HG03520 (cell line): ENCODE results near the gene SLIT3.
"Not testable (repeated sequence)": the region's sequence is repeated elsewhere in the genome, so short reads cannot be mapped to it uniquely, and the experiment has no call there.

Experiments
- ATAC-seq: cut with Tn5 transposase; IDR thresholded peaks from one replicate; pipeline ENCODE4 v1.9.1; 2021; ENCODE audit warnings: mild to moderate bottlenecking, moderate library complexity; ENCODE audit not compliant: unreplicated experiment

The SLIT3 gene

GRCh38 chr5:168637793-168638192, 663.1 kb downstream of the SLIT3 start:
- no peak for ATAC-seq

DNA sequence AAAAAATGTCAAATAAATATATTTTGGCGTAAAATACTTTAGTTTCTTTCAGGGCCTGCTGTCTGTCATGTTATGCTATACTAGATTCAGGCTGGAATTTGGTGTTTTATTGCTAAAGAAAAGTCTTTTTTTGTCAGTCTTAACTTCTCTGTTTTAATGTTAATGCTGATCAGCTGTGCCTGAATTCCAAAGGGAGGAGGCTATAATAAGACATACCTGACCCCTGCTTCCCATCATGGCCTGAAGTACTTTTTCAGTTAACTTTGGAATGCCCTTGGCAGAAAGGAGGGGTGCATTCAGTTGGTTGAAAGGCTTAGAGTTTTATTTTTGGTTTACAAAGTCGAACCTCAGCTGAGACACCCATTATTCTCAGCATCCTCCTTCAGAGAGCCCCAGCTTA, 663.7 kb downstream of the SLIT3 start:
- ATAC-seq: no peak

GRCh38 chr5:168630958-168631357, 670.0 kb downstream of the SLIT3 start:
- ATAC-seq: not testable (repeated sequence)

- no peak for ATAC-seq
Observed at GRCh38 chr5:168624850-168625364, 676.0 kb downstream of the SLIT3 start.

DNA sequence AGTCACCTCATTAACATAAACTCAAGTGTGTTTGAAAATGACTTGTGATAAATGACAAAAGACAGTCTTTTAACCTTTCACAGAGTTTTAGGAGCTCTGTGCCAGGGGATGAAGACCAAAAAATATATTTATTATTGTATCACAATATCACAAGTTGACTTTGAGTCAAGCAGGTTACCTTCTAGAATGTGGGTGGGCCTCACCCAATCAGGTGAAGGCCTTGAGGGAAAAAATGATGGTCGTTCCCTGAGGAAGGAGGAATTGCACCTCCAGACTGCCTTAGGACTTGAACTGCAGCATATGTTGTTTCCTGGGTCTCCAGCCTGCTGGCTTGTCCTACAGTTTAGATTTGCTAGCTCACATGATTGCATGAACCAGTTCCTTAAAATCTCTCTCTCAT, 680.1 kb downstream of the SLIT3 start:
- no peak for ATAC-seq

DNA sequence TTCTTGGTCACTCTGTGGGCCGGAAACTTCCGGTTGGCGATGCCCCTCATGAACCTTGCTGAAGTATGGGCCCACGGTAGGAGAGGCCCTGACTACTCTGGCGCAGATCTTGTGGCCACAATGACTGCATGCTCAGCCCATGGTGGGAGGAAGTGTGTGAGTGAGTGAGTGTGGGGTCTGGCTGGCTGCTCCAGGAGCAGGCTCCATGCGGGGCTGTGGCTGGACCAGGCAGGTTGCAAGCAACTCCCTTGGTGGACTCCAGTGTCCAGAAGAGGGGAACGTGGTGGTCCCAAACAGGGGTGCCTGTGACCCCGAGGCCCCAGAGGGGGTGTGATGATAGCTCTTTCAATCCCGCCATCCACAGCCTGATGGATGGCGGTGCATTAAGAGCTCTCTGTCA, 686.3 kb downstream of the SLIT3 start:
- ATAC-seq: no peak

GRCh38 chr5:168613996-168614395, 686.9 kb downstream of the SLIT3 start:
- ATAC-seq: no peak

DNA sequence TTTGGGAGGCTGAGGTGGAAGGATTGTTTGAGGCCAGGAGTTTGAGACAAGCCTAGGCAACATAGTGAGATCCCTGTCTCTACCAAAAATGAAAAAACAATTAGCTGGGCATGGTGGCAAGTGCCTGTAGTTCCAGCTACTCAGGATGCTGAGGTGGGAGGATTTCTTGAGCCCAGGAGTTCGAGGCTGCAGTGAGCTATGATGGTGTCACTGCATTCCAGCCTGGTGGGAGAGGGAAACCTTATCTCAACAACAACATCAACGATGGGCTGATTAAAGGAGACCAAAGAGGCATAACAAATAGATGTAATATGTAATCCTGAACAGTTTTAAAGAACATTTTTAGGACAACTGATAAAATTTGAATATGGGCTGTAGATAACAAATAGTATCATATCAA, 687.5 kb downstream of the SLIT3 start:
- ATAC-seq: no peak

GRCh38 chr5:168612996-168613395, 687.9 kb downstream of the SLIT3 start:
- ATAC-seq: no peak

DNA sequence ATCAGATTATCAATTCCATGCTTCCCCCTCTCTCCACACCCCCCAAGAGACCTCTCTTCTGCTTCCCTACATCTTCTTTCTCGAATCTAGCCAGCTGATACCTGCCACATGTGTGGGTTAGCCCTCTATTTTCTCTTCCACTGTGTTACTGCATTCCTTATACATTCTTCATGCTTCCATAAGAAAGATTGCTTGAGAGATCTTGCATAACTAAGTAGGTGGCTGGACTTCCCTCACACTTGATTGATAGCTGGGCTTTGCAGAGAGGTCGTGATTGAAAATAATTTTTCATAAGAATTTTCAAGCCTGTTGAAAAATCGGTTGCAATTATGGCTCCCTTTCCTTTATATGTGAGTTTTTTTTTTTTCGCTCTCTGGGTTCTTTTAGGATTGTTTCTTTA, 688.8 kb downstream of the SLIT3 start:
- no peak for ATAC-seq
